HCEC 1CT (cell line): ENCODE measurements around the gene PKD1L1.
"Not testable (repeated sequence)": the region's sequence is repeated elsewhere in the genome, so short reads cannot be mapped to it uniquely, and the experiment has no call there.

Experiments used
- DNase-seq: peaks from one replicate; pipeline ENCODE4 v3.0.0-alpha.2; 2017

The PKD1L1 gene

GRCh38 chr7:47937711-47938573 is 10.3 kb downstream of the PKD1L1 start:
- DNase-seq: no peak

GRCh38 chr7:47937065-47937687 is 11.1 kb downstream of the PKD1L1 start:
- no peak for DNase-seq

GRCh38 chr7:47936323-47936722 is 11.9 kb downstream of the PKD1L1 start:
- no peak for DNase-seq

- no peak for DNase-seq
Observed at GRCh38 chr7:47935336-47935735, 12.9 kb downstream of the PKD1L1 start.

GRCh38 chr7:47934831-47935230 is 13.4 kb downstream of the PKD1L1 start:
- no peak for DNase-seq

- no peak for DNase-seq
Observed at GRCh38 chr7:47933215-47933614, 15.1 kb downstream of the PKD1L1 start.

GRCh38 chr7:47932466-47933037 is 15.7 kb downstream of the PKD1L1 start:
- no peak for DNase-seq

GRCh38 chr7:47932016-47932415 is 16.2 kb downstream of the PKD1L1 start:
- no peak for DNase-seq

GRCh38 chr7:47931005-47932004 is 17.0 kb downstream of the PKD1L1 start:
- no peak for DNase-seq

GRCh38 chr7:47924266-47924665 is 24.0 kb downstream of the PKD1L1 start:
- no peak for DNase-seq

GRCh38 chr7:47923081-47923875 is 25.0 kb downstream of the PKD1L1 start:
- DNase-seq: not testable (repeated sequence)

GRCh38 chr7:47916514-47916913 is 31.8 kb downstream of the PKD1L1 start:
- not testable (repeated sequence) for DNase-seq

GRCh38 chr7:47915616-47915976 is 32.7 kb downstream of the PKD1L1 start:
- no peak for DNase-seq

GRCh38 chr7:47914717-47915615 is 33.3 kb downstream of the PKD1L1 start:
- no peak for DNase-seq

GRCh38 chr7:47912332-47912731 is 35.9 kb downstream of the PKD1L1 start:
- no peak for DNase-seq

- DNase-seq: no peak
Observed at GRCh38 chr7:47908720-47909119, 39.5 kb downstream of the PKD1L1 start.

GRCh38 chr7:47907981-47908616 is 40.2 kb downstream of the PKD1L1 start:
- DNase-seq: no peak

- no peak for DNase-seq
Observed at GRCh38 chr7:47906883-47907282, 41.4 kb downstream of the PKD1L1 start.

- no peak for DNase-seq
Observed at GRCh38 chr7:47905076-47905920, 43.0 kb downstream of the PKD1L1 start.
